Caco-2 (cell line): ENCODE data around the gene GABRR1. TPM values are rescaled to one million over a fixed set of nuclear protein-coding genes. Genes with fewer than 3 reads are reported as not detected.

ENCODE experiments used
- BruUV-seq: library from RNA; stranded (reverse); fragments of 400-500 nt; replicated peaks from 2 replicates; lab custom pipeline; 2021; lab: Mats Ljungman, UMichigan
- CTCF ChIA-PET: fragments of 300-600 bp; sonication (Branson Sonifier 250); formaldehyde crosslinking; loops from one replicate; lab custom pipeline; 2022; ENCODE audit warnings: antibody characterized with exemption; lab: Charles Lee
- POLR2A ChIA-PET: fragments of 300-600 bp; sonication (Branson Sonifier 250); formaldehyde crosslinking; loops from one replicate; lab custom pipeline; 2022; ENCODE audit warnings: antibody characterized with exemption; lab: Charles Lee
- DNase-seq, 2 experiments: peaks; one replicate each; pipeline versions ENCODE4 v3.0.0 to v3.0.0-alpha.2; 2020 to 2022
- H3K27me3 ChIP-seq: replicated peaks from 2 replicates; pipeline ENCODE4 v1.6.0; 2011; ENCODE audit warnings: low read length; ENCODE audit not compliant: control insufficient read depth, insufficient read depth
- H3K36me3 ChIP-seq: 2 replicates; pipeline ENCODE4 v1.5.1; 2011; ENCODE audit warnings: low read length; ENCODE audit not compliant: control insufficient read depth, insufficient read depth
- H3K4me1 ChIP-seq: fragments of 250-450 bp; sonication (Bioruptor Pico); 2 replicates; pipeline ENCODE4 v1.5.1; 2020; ENCODE audit warnings: mild to moderate bottlenecking
- H3K4me3 ChIP-seq: 2 replicates; pipeline ENCODE4 v1.5.1; 2011; ENCODE audit warnings: low read depth, mild to moderate bottlenecking, control low read depth, low read length
- H3K9me3 ChIP-seq: fragments of 250-450 bp; sonication (Bioruptor Pico); 2 replicates; pipeline ENCODE4 v1.5.1; 2020; ENCODE audit warnings: mild to moderate bottlenecking, moderate library complexity
- H3K27ac Mint-ChIP-seq: one replicate; pipeline ENCODE4 v1.8.0; 2022; ENCODE audit warnings: mixed read lengths; ENCODE audit not compliant: unreplicated experiment
- H3K27me3 Mint-ChIP-seq: one replicate; pipeline ENCODE4 v1.8.0; 2022; ENCODE audit warnings: mixed read lengths; ENCODE audit not compliant: insufficient read depth, unreplicated experiment
- H3K36me3 Mint-ChIP-seq: one replicate; pipeline ENCODE4 v1.8.0; 2022; ENCODE audit warnings: mild to moderate bottlenecking, mixed read lengths; ENCODE audit not compliant: insufficient read depth, unreplicated experiment
- H3K4me1 Mint-ChIP-seq: one replicate; pipeline ENCODE4 v1.8.0; 2022; ENCODE audit warnings: low read depth, mixed read lengths; ENCODE audit not compliant: unreplicated experiment
- H3K4me3 Mint-ChIP-seq: one replicate; pipeline ENCODE4 v1.8.0; 2022; ENCODE audit warnings: mild to moderate bottlenecking, moderate library complexity, mixed read lengths; ENCODE audit not compliant: unreplicated experiment
- H3K9me3 Mint-ChIP-seq: one replicate; pipeline ENCODE4 v1.8.0; 2022; ENCODE audit warnings: mixed read lengths; ENCODE audit not compliant: unreplicated experiment
- CTCF ChIP-seq, 2 experiments: fragments of 200-600 bp in 1 of 2; IDR thresholded peaks; 1 replicate in 1 of 2; 2 replicates in 1 of 2; pipeline versions ENCODE4 v1.5.1 to v1.8.0; 2011 to 2022; ENCODE audit warnings: antibody characterized with exemption in 1 of 2, control low read depth in 1 of 2, inconsistent platforms in 1 of 2, low read depth in 1 of 2, low read length in 1 of 2, mild to moderate bottlenecking in 1 of 2, moderate library complexity in 1 of 2; ENCODE audit not compliant: insufficient read depth in 1 of 2, severe bottlenecking in 1 of 2, unreplicated experiment in 1 of 2
- intact Hi-C: fragments of 100-400 bp; cut with micrococcal nuclease; formaldehyde crosslinking; loops from one replicate; pipeline ENCODE4 v1.10.0; 2022; ENCODE audit not compliant: unreplicated experiment
- total RNA-seq: library from RNA; stranded (reverse); gene quantifications from 2 replicates; pipeline ENCODE4 v1.2.3, GENCODE V29; 2022

Gene GABRR1
- total RNA-seq, 1 experiment from 2014 or later = 0.43 TPM

GRCh38 chr6:89257346-89257745 is 40.2 kb upstream of the GABRR1 start:
- Mint-ChIP-seq H3K36me3 (no peaks in the 10 kb centered on the region), H3K27me3 (peaks cover 3% of the 10 kb centered on the region), H3K4me3 (no peak overlapping the region), H3K4me1 (no peaks in the 10 kb centered on the region), H3K9me3 (no peaks in the 10 kb centered on the region), H3K27ac (no peak overlapping the region)
- no TSS peak for BruUV-seq
- Histone ChIP-seq H3K9me3 (no peaks in the 10 kb centered on the region), H3K4me1 (no peaks in the 10 kb centered on the region), H3K4me3 (no peak overlapping the region), H3K27me3 (no peaks in the 10 kb centered on the region), H3K36me3 (no peaks in the 10 kb centered on the region)
- CTCF ChIA-PET = no interaction called here
- no peak for TF ChIP-seq CTCF (IDR thresholded peaks at IDR 0.05; ENCODE audit: insufficient read depth in 1 of 2, low read depth in 1 of 2, low read length in 1 of 2, severe bottlenecking in 1 of 2, unreplicated experiment in 1 of 2)
- no peak for DNase-seq
- intact Hi-C loops = no loop called here
- POLR2A ChIA-PET = no interaction called here

- POLR2A ChIA-PET = no interaction called here
- Histone ChIP-seq H3K36me3 (no peaks in the 10 kb centered on the region), H3K4me1 (no peaks in the 10 kb centered on the region), H3K27me3 (no peaks in the 10 kb centered on the region), H3K9me3 (no peaks in the 10 kb centered on the region), H3K4me3 (no peak overlapping the region)
- intact Hi-C loops = no loop called here
- no peak overlapping the region for H3K27ac Mint-ChIP-seq
- BruUV-seq = no TSS peak
- no peak overlapping the region for H3K4me3 Mint-ChIP-seq
- H3K9me3 Mint-ChIP-seq = no peaks in the 10 kb centered on the region
- CTCF ChIA-PET = no interaction called here
- TF ChIP-seq CTCF (IDR thresholded peaks at IDR 0.05; ENCODE audit: insufficient read depth in 1 of 2, low read depth in 1 of 2, low read length in 1 of 2, severe bottlenecking in 1 of 2, unreplicated experiment in 1 of 2) = no peak
- H3K36me3 Mint-ChIP-seq = no peaks in the 10 kb centered on the region
- peaks cover 3% of the 10 kb centered on the region for H3K27me3 Mint-ChIP-seq
- no peaks in the 10 kb centered on the region for H3K4me1 Mint-ChIP-seq
- DNase-seq = no peak
These were observed 38.3 kb upstream of the GABRR1 start for GRCh38 chr6:89255417-89255816.

DNA sequence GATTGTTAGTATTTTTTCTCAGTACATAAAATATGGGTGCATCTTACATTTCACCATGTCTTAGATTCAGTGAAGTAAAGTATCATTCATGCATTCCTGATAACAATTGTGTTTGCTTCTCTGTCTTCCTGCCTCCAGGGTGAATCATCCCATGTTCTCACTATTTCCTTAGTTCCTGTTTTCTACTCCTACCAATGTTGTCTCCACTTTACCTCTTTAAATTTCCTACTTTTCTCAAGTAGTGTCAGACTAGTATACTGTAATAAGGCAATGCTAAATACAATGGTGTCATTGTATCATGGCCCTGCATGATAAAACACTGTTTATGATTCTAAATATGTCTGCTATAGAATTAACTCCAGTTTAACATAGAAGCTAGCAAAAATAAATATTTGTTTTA is 37.4 kb upstream of the GABRR1 start:
- CTCF ChIA-PET = no interaction called here
- intact Hi-C loops = no loop called here
- POLR2A ChIA-PET = no interaction called here
- H3K9me3 Mint-ChIP-seq = no peaks in the 10 kb centered on the region
- no peaks in the 10 kb centered on the region for H3K9me3 ChIP-seq
- H3K4me3 Mint-ChIP-seq = no peak overlapping the region
- no peak for DNase-seq
- H3K4me3 ChIP-seq = no peak overlapping the region
- no TSS peak for BruUV-seq
- no peaks in the 10 kb centered on the region for H3K36me3 Mint-ChIP-seq
- no peaks in the 10 kb centered on the region for H3K4me1 ChIP-seq
- H3K36me3 ChIP-seq = no peaks in the 10 kb centered on the region
- peaks cover 3% of the 10 kb centered on the region for H3K27me3 Mint-ChIP-seq
- TF ChIP-seq CTCF (IDR thresholded peaks at IDR 0.05; ENCODE audit: insufficient read depth in 1 of 2, low read depth in 1 of 2, low read length in 1 of 2, severe bottlenecking in 1 of 2, unreplicated experiment in 1 of 2) = no peak
- no peak overlapping the region for H3K27ac Mint-ChIP-seq
- H3K27me3 ChIP-seq = no peaks in the 10 kb centered on the region
- no peaks in the 10 kb centered on the region for H3K4me1 Mint-ChIP-seq
